HCT116 (cell line): ENCODE measurements around the gene RELL1. TPM values are rescaled to one million over a fixed set of nuclear protein-coding genes. Genes with fewer than 3 reads are reported as not detected.

Experiments used
- ATAC-seq: fragments of 200-7000 bp; cut with Tn5 transposase; 2 replicates; pipeline ENCODE4 v1.9.1; 2020; ENCODE audit warnings: mild to moderate bottlenecking, moderate library complexity
- BruUV-seq: library from RNA; stranded (reverse); fragments of 400-500 nt; replicated peaks from 2 replicates; lab custom pipeline; 2021; lab: Mats Ljungman, UMichigan
- CTCF ChIA-PET: fragments of 300-600 bp; sonication (Branson Sonifier 250); formaldehyde crosslinking; loops from one replicate; lab custom pipeline; 2021; ENCODE audit warnings: antibody characterized with exemption; lab: Charles Lee
- POLR2A ChIA-PET: fragments of 300-600, 350-600 bp; sonication (Branson Sonifier 250); formaldehyde crosslinking; loops from one replicate; lab custom pipeline; 2021; ENCODE audit warnings: antibody characterized with exemption; lab: Charles Lee
- RAD21 ChIA-PET, 2 experiments: fragments of 300-600 bp; sonication (Branson Sonifier 250); formaldehyde crosslinking; loops; one replicate each; lab custom pipeline; 2023; ENCODE audit warnings: low total read pairs in 2 of 2; ENCODE audit not compliant: uncharacterized antibody in 2 of 2, unreplicated experiment in 2 of 2, low non-redundant PET in 1 of 2; lab: Charles Lee
- DNase-seq: peaks from one replicate; pipeline ENCODE4 v3.0.0-alpha.2; 2010; ENCODE audit warnings: low read depth, low spot score
- H2AFZ ChIP-seq: fragments of 200-600 bp; shearing (Covaris generic), sonication (generic); 2 replicates; pipeline ENCODE4 v1.6.1; 2017; ENCODE audit warnings: low read depth, mixed run types, mixed read lengths, antibody characterized with exemption, low read length; ENCODE audit not compliant: poor library complexity, severe bottlenecking
- H3K27ac ChIP-seq: 2 replicates; pipeline ENCODE4 v1.5.1; 2012; ENCODE audit warnings: low read depth, low read length
- H3K27me3 ChIP-seq: fragments of 200-600 bp; sonication (generic); 2 replicates; pipeline ENCODE4 v1.6.1; 2016; ENCODE audit warnings: mixed run types, low read length, mixed read lengths; ENCODE audit not compliant: insufficient read depth
- H3K36me3 ChIP-seq, 2 experiments: fragments of 200-500 bp in 1 of 2; fragments of 200-600 bp in 1 of 2; sonication (Bioruptor generic) in 1 of 2; sonication (generic) in 1 of 2; 2 replicates each; pipeline versions ENCODE4 v1.5.1 to v1.6.1; 2014 to 2016; ENCODE audit warnings: low read length in 2 of 2, inconsistent platforms in 1 of 2, mixed read lengths in 1 of 2, mixed run types in 1 of 2; ENCODE audit not compliant: insufficient read depth in 2 of 2, control insufficient read depth in 1 of 2
- H3K4me1 ChIP-seq, 2 experiments: fragments of 200-600 bp in 1 of 2; sonication (generic) in 1 of 2; 2 replicates each; pipeline versions ENCODE4 v1.5.1 to v1.6.1; 2012 to 2017; ENCODE audit warnings: low read length in 2 of 2, inconsistent platforms in 1 of 2, mild to moderate bottlenecking in 1 of 2, mixed read lengths in 1 of 2, mixed run types in 1 of 2, moderate library complexity in 1 of 2; ENCODE audit not compliant: insufficient read depth in 2 of 2, control insufficient read depth in 1 of 2
- H3K4me2 ChIP-seq: fragments of 200-600 bp; sonication (generic); 2 replicates; pipeline ENCODE4 v1.6.1; 2017; ENCODE audit warnings: mixed run types, low read length, mixed read lengths
- H3K4me3 ChIP-seq, 2 experiments: fragments of 200-600 bp in 1 of 2; sonication (generic) in 1 of 2; replicated peaks in 1 of 2; 2 replicates each; pipeline ENCODE4 v1.5.1; 2011 to 2016; ENCODE audit warnings: low read length in 2 of 2, control low read depth in 1 of 2, low read depth in 1 of 2, mild to moderate bottlenecking in 1 of 2, mixed read lengths in 1 of 2, mixed run types in 1 of 2
- H3K79me2 ChIP-seq: fragments of 200-600 bp; sonication (generic); 2 replicates; pipeline ENCODE4 v1.6.1; 2017; ENCODE audit warnings: mild to moderate bottlenecking, mixed run types, low read length, moderate library complexity, mixed read lengths; ENCODE audit not compliant: insufficient read depth
- H3K9ac ChIP-seq: fragments of 200-600 bp; sonication (generic); 2 replicates; pipeline ENCODE4 v1.6.1; 2016; ENCODE audit warnings: low read length, mixed read lengths
- H3K9me2 ChIP-seq: fragments of 200-600 bp; sonication (generic), shearing (Covaris generic); 2 replicates; pipeline ENCODE4 v1.6.1; 2017; ENCODE audit warnings: mixed run types, mild to moderate bottlenecking, moderate library complexity; ENCODE audit not compliant: insufficient read depth
- H3K9me3 ChIP-seq, 2 experiments: fragments of 200-500 bp in 1 of 2; fragments of 200-600 bp in 1 of 2; sonication (Bioruptor generic) in 1 of 2; sonication (generic) in 1 of 2; 2 replicates each; pipeline ENCODE4 v1.6.1; 2014 to 2017; ENCODE audit warnings: low read length in 2 of 2, mixed read lengths in 2 of 2, inconsistent platforms in 1 of 2, low read depth in 1 of 2, mild to moderate bottlenecking in 1 of 2, mixed run types in 1 of 2, moderate library complexity in 1 of 2; ENCODE audit not compliant: control insufficient read depth in 1 of 2, insufficient read depth in 1 of 2
- H4K20me1 ChIP-seq: fragments of 200-600 bp; sonication (generic), shearing (Covaris generic); 2 replicates; pipeline ENCODE4 v1.6.1; 2017; ENCODE audit warnings: mixed run types, mild to moderate bottlenecking, moderate library complexity; ENCODE audit not compliant: insufficient read depth
- CEBPB ChIP-seq: IDR thresholded peaks from 2 replicates; pipeline ENCODE4 v1.6.1; 2012; ENCODE audit warnings: low read depth
- EGR1 ChIP-seq: IDR thresholded peaks from 2 replicates; pipeline ENCODE4 v1.6.1; 2012; ENCODE audit warnings: low read depth
- ELF1 ChIP-seq: IDR thresholded peaks from 2 replicates; pipeline ENCODE4 v1.6.1; 2012; ENCODE audit warnings: low read depth, borderline replicate concordance
- EZH2phosphoT487 ChIP-seq: fragments of 200-600 bp; IDR thresholded peaks from 2 replicates; pipeline ENCODE4 v1.6.1; 2018; ENCODE audit warnings: antibody characterized with exemption, borderline replicate concordance
- FOSL1 ChIP-seq: IDR thresholded peaks from 2 replicates; pipeline ENCODE4 v1.6.1; 2012; ENCODE audit warnings: low read depth
- JUND ChIP-seq: IDR thresholded peaks from 2 replicates; pipeline ENCODE4 v1.6.1; 2012
- POLR2A ChIP-seq: IDR thresholded peaks from 2 replicates; pipeline ENCODE4 v1.7.0; 2011; ENCODE audit warnings: borderline replicate concordance; ENCODE audit not compliant: insufficient read depth, insufficient read length; ENCODE audit errors: extremely low read depth
- POLR2AphosphoS5 ChIP-seq: IDR thresholded peaks from 2 replicates; pipeline ENCODE4 v1.6.1; 2011; ENCODE audit warnings: mild to moderate bottlenecking, low read depth, low read length, moderate library complexity
- RAD21 ChIP-seq: IDR thresholded peaks from 2 replicates; pipeline ENCODE4 v1.6.1; 2012; ENCODE audit warnings: low read depth, mild to moderate bottlenecking
- SIN3A ChIP-seq: IDR thresholded peaks from 2 replicates; pipeline ENCODE4 v1.6.1; 2012; ENCODE audit warnings: low read depth
- SP1 ChIP-seq: IDR thresholded peaks from 2 replicates; pipeline ENCODE4 v1.6.1; 2012; ENCODE audit warnings: low read depth
- TCF7L2 ChIP-seq: IDR thresholded peaks from 2 replicates; pipeline ENCODE4 v1.7.0; 2011; ENCODE audit warnings: borderline replicate concordance, inconsistent platforms; ENCODE audit not compliant: insufficient read depth, insufficient read length; ENCODE audit errors: extremely low read depth
- YY1 ChIP-seq: IDR thresholded peaks from 2 replicates; pipeline ENCODE4 v1.6.1; 2011; ENCODE audit warnings: low read length, low read depth, moderate library complexity, mild to moderate bottlenecking; ENCODE audit not compliant: insufficient replicate concordance; ENCODE audit errors: extremely low read depth
- ZFX ChIP-seq: fragments of 450-650 bp; IDR thresholded peaks from 2 replicates; pipeline ENCODE4 v1.6.1; 2017
- intact Hi-C: fragments of 100-400 bp; cut with micrococcal nuclease; formaldehyde crosslinking; loops from 2 replicates; pipeline ENCODE4 v1.10.0; 2022
- total RNA-seq: library from RNA; stranded (reverse); gene quantifications from one replicate; pipeline ENCODE4 v1.2.1, GENCODE V29; 2021; ENCODE audit not compliant: unreplicated experiment
- TF ChIP-seq, protein P1 (sequence below): IDR thresholded peaks from 2 replicates; pipeline ENCODE4 v1.6.1; 2012
- TF ChIP-seq, protein P2 (sequence below), 3 experiments: fragments of 200-600 bp in 1 of 3; sonication (generic) in 1 of 3; IDR thresholded peaks in 2 of 3; conservative IDR thresholded peaks in 1 of 3; 2 replicates each; pipeline ENCODE4 v1.5.1; 2012 to 2017; ENCODE audit warnings: low read depth in 2 of 3, low read length in 2 of 3, antibody characterized with exemption in 1 of 3, borderline replicate concordance in 1 of 3, control low read depth in 1 of 3, mild to moderate bottlenecking in 1 of 3, mixed read lengths in 1 of 3, mixed run types in 1 of 3, moderate library complexity in 1 of 3; ENCODE audit not compliant: insufficient read depth in 1 of 3

The RELL1 gene
- total RNA-seq, 1 experiment from 2014 or later = 30.2 TPM

DNA sequence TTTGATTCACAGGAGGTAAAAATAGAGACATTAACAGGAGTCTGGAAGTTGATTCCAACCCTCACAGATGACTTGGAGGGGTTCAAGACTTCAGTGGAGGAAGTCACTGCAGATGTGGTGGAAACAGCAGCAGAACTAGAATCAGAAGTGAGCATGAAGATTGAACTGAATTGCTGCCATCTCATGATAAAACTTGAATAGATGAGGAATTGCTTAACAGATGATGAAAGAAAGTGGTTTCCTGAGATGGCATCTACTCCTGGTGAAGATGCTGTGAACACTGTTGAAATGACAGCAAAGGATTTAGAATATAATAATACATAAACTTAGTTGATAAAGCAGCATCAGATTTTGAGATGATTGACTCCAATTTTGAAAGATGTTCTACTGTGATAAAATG is 76.5 kb downstream of the RELL1 start:
- Histone ChIP-seq H3K9ac (no peak overlapping the region), H3K9me2 (no peaks in the 10 kb centered on the region), H3K4me2 (no peak overlapping the region), H3K4me1 (peaks cover under 1 to 4% of the 10 kb centered on the region in 2 experiments; a peak in 2 of 4 replicates), H3K36me3 (no peaks in the 10 kb centered on the region), H2AFZ (no peak overlapping the region), H3K27me3 (no peaks in the 10 kb centered on the region), H4K20me1 (no peaks in the 10 kb centered on the region), H3K79me2 (no peaks in the 10 kb centered on the region), H3K9me3 (no peaks in the 10 kb centered on the region), H3K4me3 (no peak overlapping the region), H3K27ac (no peak overlapping the region)
- DNase-seq (no peak), ATAC-seq (no peak)
- no TSS peak for BruUV-seq
- intact Hi-C loops = no loop called here
- ChIA-PET CTCF (no interaction called here), POLR2A (no interaction called here), RAD21 (no interaction called here)
- TF ChIP-seq SP1 (no peak), CEBPB (no peak), TCF7L2 (no peak), EZH2phosphoT487 (no peak), RAD21 (no peak)

DNA sequence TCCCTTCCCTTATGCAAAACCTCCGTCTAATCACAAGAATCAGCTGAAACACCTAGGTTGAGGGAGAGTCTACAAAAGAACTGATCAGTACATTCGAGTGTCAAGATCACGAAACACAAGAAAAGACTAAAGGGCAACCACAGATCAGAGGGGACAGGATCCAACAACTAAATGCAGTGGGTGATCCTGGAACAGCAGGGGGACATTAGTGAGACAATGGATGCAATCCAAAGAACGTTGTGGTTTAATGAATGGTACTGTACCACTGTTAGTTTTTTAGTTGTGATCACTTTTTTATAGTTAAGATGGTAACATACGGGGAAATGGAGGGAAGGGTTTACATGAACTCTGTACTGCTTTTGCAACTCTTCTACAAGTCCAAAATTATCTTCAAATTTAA is 79.2 kb downstream of the RELL1 start:
- Histone ChIP-seq H3K36me3 (no peaks in the 10 kb centered on the region), H3K9ac (no peak overlapping the region), H3K27ac (no peak overlapping the region), H3K27me3 (no peaks in the 10 kb centered on the region), H2AFZ (no peak overlapping the region), H3K4me3 (no peak overlapping the region), H4K20me1 (no peaks in the 10 kb centered on the region), H3K9me3 (no peaks in the 10 kb centered on the region), H3K4me2 (no peak overlapping the region), H3K79me2 (no peaks in the 10 kb centered on the region), H3K9me2 (no peaks in the 10 kb centered on the region), H3K4me1 (peaks cover 3 to 21% of the 10 kb centered on the region in 2 experiments; a peak in 2 of 4 replicates)
- BruUV-seq = no TSS peak
- POLR2A ChIA-PET = no interaction called here
- CTCF ChIA-PET = no interaction called here
- RAD21 ChIA-PET = no interaction called here
- no peak for DNase-seq
- intact Hi-C loops = no loop called here
- TF ChIP-seq JUND (no peak), EZH2phosphoT487 (no peak), FOSL1 (no peak), POLR2AphosphoS5 (no peak), ELF1 (no peak), EGR1 (no peak), POLR2A (no peak), YY1 (no peak), SIN3A (no peak), CEBPB (no peak), RAD21 (no peak), ZFX (no peak)
- TF ChIP-seq, protein P1, sequence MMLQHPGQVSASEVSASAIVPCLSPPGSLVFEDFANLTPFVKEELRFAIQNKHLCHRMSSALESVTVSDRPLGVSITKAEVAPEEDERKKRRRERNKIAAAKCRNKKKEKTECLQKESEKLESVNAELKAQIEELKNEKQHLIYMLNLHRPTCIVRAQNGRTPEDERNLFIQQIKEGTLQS = no peak
- TF ChIP-seq, protein P2, sequence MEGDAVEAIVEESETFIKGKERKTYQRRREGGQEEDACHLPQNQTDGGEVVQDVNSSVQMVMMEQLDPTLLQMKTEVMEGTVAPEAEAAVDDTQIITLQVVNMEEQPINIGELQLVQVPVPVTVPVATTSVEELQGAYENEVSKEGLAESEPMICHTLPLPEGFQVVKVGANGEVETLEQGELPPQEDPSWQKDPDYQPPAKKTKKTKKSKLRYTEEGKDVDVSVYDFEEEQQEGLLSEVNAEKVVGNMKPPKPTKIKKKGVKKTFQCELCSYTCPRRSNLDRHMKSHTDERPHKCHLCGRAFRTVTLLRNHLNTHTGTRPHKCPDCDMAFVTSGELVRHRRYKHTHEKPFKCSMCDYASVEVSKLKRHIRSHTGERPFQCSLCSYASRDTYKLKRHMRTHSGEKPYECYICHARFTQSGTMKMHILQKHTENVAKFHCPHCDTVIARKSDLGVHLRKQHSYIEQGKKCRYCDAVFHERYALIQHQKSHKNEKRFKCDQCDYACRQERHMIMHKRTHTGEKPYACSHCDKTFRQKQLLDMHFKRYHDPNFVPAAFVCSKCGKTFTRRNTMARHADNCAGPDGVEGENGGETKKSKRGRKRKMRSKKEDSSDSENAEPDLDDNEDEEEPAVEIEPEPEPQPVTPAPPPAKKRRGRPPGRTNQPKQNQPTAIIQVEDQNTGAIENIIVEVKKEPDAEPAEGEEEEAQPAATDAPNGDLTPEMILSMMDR (IDR thresholded peaks at IDR 0.05 in 2 of 3, conservative IDR thresholded peaks at IDR 0.05 in 1 of 3; ENCODE audit: borderline replicate concordance in 1 of 3, insufficient read depth in 1 of 3, low read depth in 2 of 3, low read length in 2 of 3) = no peak
- ATAC-seq = no peak
